H1 (cell line): ENCODE measurements around the gene TMSB10. TPM values are rescaled to one million over a fixed set of nuclear protein-coding genes. Genes with fewer than 3 reads are reported as not detected.

Source experiments
- CTCF ChIA-PET: fragments of 300-600 bp; sonication (Branson Sonifier 250); formaldehyde crosslinking; loops from one replicate; lab custom pipeline; 2021; ENCODE audit not compliant: partially characterized antibody; lab: Charles Lee
- POLR2A ChIA-PET: fragments of 300-600 bp; sonication (Branson Sonifier 250); formaldehyde crosslinking; loops from one replicate; lab custom pipeline; 2021; ENCODE audit warnings: inconsistent platforms; ENCODE audit not compliant: partially characterized antibody; lab: Charles Lee
- DNase-seq, 2 experiments: peaks; one replicate each; pipeline versions ENCODE4 v3.0.0 to v3.0.0-alpha.2; 2010 to 2022; ENCODE audit warnings: low spot score in 2 of 2, low read depth in 1 of 2, mixed read lengths in 1 of 2
- FAIRE-seq: peaks from 2 replicates; lab custom pipeline; 2011; peaks lifted over from hg19 to GRCh38; lab: Jason Lieb, UNC
- H2AFZ ChIP-seq: 2 replicates; pipeline ENCODE4 v1.8.1; 2012; ENCODE audit warnings: low read length, inconsistent platforms
- H2AK5ac ChIP-seq: 2 replicates; pipeline ENCODE4 v1.6.1; 2013; ENCODE audit warnings: low read depth, low read length
- H2BK120ac ChIP-seq: replicated peaks from 2 replicates; pipeline ENCODE3; 2013; ENCODE audit warnings: low read depth, low read length, inconsistent platforms
- H2BK12ac ChIP-seq: 2 replicates; pipeline ENCODE4 v1.6.1; 2013; ENCODE audit warnings: low read depth, low read length
- H2BK15ac ChIP-seq: 2 replicates; pipeline ENCODE4 v1.6.1; 2013; ENCODE audit warnings: low read length
- H2BK20ac ChIP-seq: 2 replicates; pipeline ENCODE4 v1.6.1; 2013; ENCODE audit warnings: low read length
- H2BK5ac ChIP-seq: 2 replicates; pipeline ENCODE4 v1.6.1; 2013; ENCODE audit warnings: low read depth, low read length
- H3K14ac ChIP-seq: 2 replicates; pipeline ENCODE4 v1.6.1; 2013; ENCODE audit warnings: inconsistent platforms; ENCODE audit not compliant: insufficient read length
- H3K18ac ChIP-seq: 2 replicates; pipeline ENCODE4 v1.6.1; 2013; ENCODE audit warnings: low read length; ENCODE audit errors: extremely low read depth
- H3K23ac ChIP-seq: 2 replicates; pipeline ENCODE4 v1.6.1; 2013; ENCODE audit warnings: inconsistent platforms; ENCODE audit not compliant: insufficient read length
- H3K23me2 ChIP-seq: 2 replicates; pipeline ENCODE4 v1.6.1; 2013; ENCODE audit warnings: low read depth, low read length
- H3K27ac ChIP-seq: 2 replicates; pipeline ENCODE4 v1.6.1; 2011; ENCODE audit warnings: low read depth, low read length, inconsistent platforms
- H3K27me3 ChIP-seq, 4 experiments: replicated peaks in 1 of 4; 1 replicate in 1 of 4; 2 replicates in 3 of 4; pipeline versions ENCODE4 v1.6.1 to v1.8.1; 2011 to 2013; ENCODE audit warnings: low read length in 3 of 4, mild to moderate bottlenecking in 3 of 4, inconsistent platforms in 2 of 4, mixed read lengths in 2 of 4, moderate library complexity in 1 of 4; ENCODE audit not compliant: control insufficient read depth in 3 of 4, insufficient read depth in 3 of 4; ENCODE audit errors: extremely low read depth in 1 of 4
- H3K36me3 ChIP-seq, 4 experiments: 2 replicates each; pipeline versions ENCODE4 v1.6.1 to v1.8.1; 2011 to 2013; ENCODE audit warnings: mild to moderate bottlenecking in 4 of 4, low read length in 3 of 4, moderate library complexity in 2 of 4, control low read depth in 1 of 4, inconsistent platforms in 1 of 4; ENCODE audit not compliant: insufficient read depth in 4 of 4, control insufficient read depth in 2 of 4
- H3K4ac ChIP-seq: replicated peaks from 2 replicates; pipeline ENCODE3; 2013; ENCODE audit warnings: low read length, low read depth, mixed read lengths, inconsistent platforms; ENCODE audit not compliant: insufficient read length
- H3K4me1 ChIP-seq, 4 experiments: replicated peaks in 1 of 4; 1 replicate in 1 of 4; 2 replicates in 3 of 4; pipeline versions ENCODE4 v1.6.1 to v1.8.1; 2011 to 2013; ENCODE audit warnings: low read length in 3 of 4, inconsistent platforms in 2 of 4, mixed read lengths in 1 of 4; ENCODE audit not compliant: insufficient read depth in 4 of 4, control insufficient read depth in 3 of 4
- H3K4me2 ChIP-seq, 2 experiments: 2 replicates each; pipeline versions ENCODE4 v1.6.1 to v1.8.1; 2011 to 2013; ENCODE audit warnings: low read depth in 2 of 2, low read length in 2 of 2, control low read depth in 1 of 2, inconsistent platforms in 1 of 2, mild to moderate bottlenecking in 1 of 2; ENCODE audit not compliant: insufficient read depth in 1 of 2
- H3K4me3 ChIP-seq, 4 experiments: fragments of 200-600, 300-600 bp in 1 of 4; sonication (generic), shearing (Covaris generic), sonication (Bioruptor Twin) in 1 of 4; 2 replicates each; pipeline versions ENCODE4 v1.5.1 to v1.8.1; 2011 to 2016; ENCODE audit warnings: low read length in 4 of 4, low read depth in 3 of 4, control low read depth in 2 of 4, inconsistent platforms in 2 of 4, mild to moderate bottlenecking in 2 of 4, mixed read lengths in 1 of 4, moderate library complexity in 1 of 4; ENCODE audit not compliant: insufficient read depth in 2 of 4; ENCODE audit errors: extremely low read depth in 1 of 4
- H3K56ac ChIP-seq: replicated peaks from 2 replicates; pipeline ENCODE3; 2013; ENCODE audit warnings: low read depth, mild to moderate bottlenecking, mixed read lengths, low read length, inconsistent platforms; ENCODE audit not compliant: insufficient read length
- H3K79me1 ChIP-seq: 2 replicates; pipeline ENCODE4 v1.6.1; 2013; ENCODE audit warnings: low read depth, low read length, control low read depth
- H3K79me2 ChIP-seq, 2 experiments: 2 replicates each; pipeline versions ENCODE4 v1.6.1 to v1.8.1; 2012 to 2013; ENCODE audit warnings: low read length in 2 of 2, mild to moderate bottlenecking in 2 of 2, inconsistent platforms in 1 of 2; ENCODE audit not compliant: insufficient read depth in 2 of 2, control insufficient read depth in 1 of 2
- H3K9ac ChIP-seq, 4 experiments: replicated peaks in 1 of 4; 1 replicate in 1 of 4; 2 replicates in 3 of 4; pipeline versions ENCODE4 v1.6.1 to v1.8.1; 2011 to 2013; ENCODE audit warnings: low read depth in 3 of 4, low read length in 3 of 4, control low read depth in 2 of 4, mild to moderate bottlenecking in 2 of 4, moderate library complexity in 2 of 4, inconsistent platforms in 1 of 4; ENCODE audit errors: extremely low read depth in 1 of 4
- H3K9me3 ChIP-seq, 2 experiments: 2 replicates each; pipeline versions ENCODE4 v1.6.1 to v1.8.1; 2012 to 2013; ENCODE audit warnings: mild to moderate bottlenecking in 2 of 2, moderate library complexity in 2 of 2, control low read depth in 1 of 2, inconsistent platforms in 1 of 2, low read depth in 1 of 2, low read length in 1 of 2, mixed read lengths in 1 of 2; ENCODE audit not compliant: insufficient read depth in 2 of 2
- H4K20me1 ChIP-seq, 2 experiments: replicated peaks in 1 of 2; 2 replicates each; pipeline versions ENCODE3 to v1.8.1; 2011 to 2013; ENCODE audit warnings: inconsistent platforms in 2 of 2, low read length in 2 of 2, mild to moderate bottlenecking in 1 of 2; ENCODE audit not compliant: insufficient read depth in 2 of 2, control insufficient read depth in 1 of 2
- H4K5ac ChIP-seq: 2 replicates; pipeline ENCODE4 v1.6.1; 2013; ENCODE audit warnings: low read length, low read depth, mixed read lengths, inconsistent platforms; ENCODE audit not compliant: insufficient read length
- H4K8ac ChIP-seq: 2 replicates; pipeline ENCODE4 v1.8.0; 2013; ENCODE audit warnings: mild to moderate bottlenecking, moderate library complexity, low read length, inconsistent platforms; ENCODE audit not compliant: insufficient read depth; ENCODE audit errors: extremely low read depth
- H4K91ac ChIP-seq: replicated peaks from 2 replicates; pipeline ENCODE3; 2013; ENCODE audit warnings: low read length, mixed read lengths, inconsistent platforms; ENCODE audit not compliant: insufficient read length
- JUN ChIP-seq: IDR thresholded peaks from 2 replicates; pipeline ENCODE4 v1.6.1; 2011; ENCODE audit warnings: low read depth, mild to moderate bottlenecking, improper control_type of control experiment, low read length
- NANOG ChIP-seq: IDR thresholded peaks from 2 replicates; pipeline ENCODE4 v1.6.1; 2011; ENCODE audit warnings: low read length, low read depth, mild to moderate bottlenecking, inconsistent platforms; ENCODE audit not compliant: insufficient read depth, poor library complexity, severe bottlenecking
- WGBS, 2 experiments: shearing (Covaris generic) in 1 of 2; methylation state at CpG; one replicate each; pipeline versions ENCODE4 v1.1.6 to v1.1.7; 2013 to 2015; ENCODE audit warnings: low lambda C conversion rate in 2 of 2, mixed read lengths in 2 of 2, inconsistent platforms in 1 of 2, low coverage in 1 of 2, missing lambda C conversion rate in 1 of 2; ENCODE audit not compliant: insufficient replicate concordance in 2 of 2, insufficient coverage in 1 of 2, insufficient read length in 1 of 2; ENCODE audit errors: extremely low coverage in 1 of 2, missing lambda C conversion rate in 1 of 2; 5-methylcytosine and 5-hydroxymethylcytosine counted together
- polyA plus RNA-seq, 7 experiments: library from polyadenylated mRNA; depleted of rRNA in 3 of 7; stranded (reverse) in 5 of 7; unstranded in 2 of 7; fragments of >200 nt in 5 of 7; fragments of 200-250 nt in 2 of 7; gene quantifications; 1 replicate in 5 of 7; 2 replicates in 1 of 7; 4 replicates in 1 of 7; pipeline versions ENCODE4 v1.2.1 to v1.2.3, GENCODE V29; 2011 to 2013; ENCODE audit warnings: missing spikeins in 2 of 7, mixed read lengths in 2 of 7
- total RNA-seq: library from RNA; stranded (reverse); fragmentation: NEBNext Ultra II Directional; extraction: Animal tissue kit (Norgen Biotek cat#: 25700); gene quantifications from 2 replicates; pipeline ENCODE4 v1.2.1, GENCODE V29; 2021

Gene TMSB10
- total and polyA plus RNA-seq, 2 of the 8 experiments (the other 6 are each of a cell fraction or from before 2014, with no cell fraction given): 593 to 1,075 TPM

- Histone ChIP-seq H2AK5ac (no peak overlapping the region), H4K91ac (no peak overlapping the region), H2BK120ac (no peak overlapping the region), H3K4me3 (peak overlapping the region in 1 of 4 experiments; percentile 53; a peak in 3 of 8 replicates), H4K8ac (no peak overlapping the region), H3K36me3 (no peaks in the 10 kb centered on the region), H3K9ac (no peak overlapping the region), H3K79me1 (no peaks in the 10 kb centered on the region), H2BK5ac (no peak overlapping the region), H4K5ac (no peak overlapping the region), H2BK15ac (no peak overlapping the region), H3K23me2 (no peaks in the 10 kb centered on the region), H2BK20ac (no peak overlapping the region), H3K18ac (no peak overlapping the region), H3K56ac (peak overlapping the region; percentile 39), H3K4ac (no peak overlapping the region), H2BK12ac (no peak overlapping the region), H3K27me3 (peaks cover 0 to 9% (median 3%) of the 10 kb centered on the region in 4 experiments; a peak in 2 of 7 replicates), H3K23ac (no peak overlapping the region), H3K79me2 (no peaks in the 10 kb centered on the region), H3K9me3 (no peaks in the 10 kb centered on the region), H2AFZ (no peak overlapping the region), H3K14ac (no peak overlapping the region), H4K20me1 (no peaks in the 10 kb centered on the region), H3K27ac (no peak overlapping the region), H3K4me2 (peak overlapping the region in 1 of 2 experiments; percentile 13; a peak in 1 of 4 replicates), H3K4me1 (peaks cover 0 to 10% (median 2%) of the 10 kb centered on the region in 4 experiments; a peak in 2 of 7 replicates)
- no peak for DNase-seq
- CTCF ChIA-PET: interaction anchor here (1.1 to 3.8 kb wide), 9 partner anchors 11 to 358 kb away, joined by 3 to 54 read pairs (median 22); partner anchors contain the start of genes TMSB10 and TRABD2A
- FAIRE-seq: no peak
- POLR2A ChIA-PET: interaction anchor here (2.9 kb wide), 1 partner anchor 12 kb away, joined by 10 read pairs; no protein-coding TSS in a partner anchor
- WGBS, 2 experiments: 52% methylated on average over 3 of the region's 3 CpGs; no CpG with 5 or more reads in 1 of the 2 experiments
- TF ChIP-seq JUN (no peak), NANOG (no peak)
These were observed 21.8 kb downstream of the TMSB10 start for GRCh38 chr2:84927275-84927627.
